H1 (cell line): ENCODE data around the gene SPEF1. TPM values are rescaled to one million over a fixed set of nuclear protein-coding genes. Genes with fewer than 3 reads are reported as not detected.

Experiments used
- CTCF ChIA-PET: fragments of 300-600 bp; sonication (Branson Sonifier 250); formaldehyde crosslinking; loops from one replicate; lab custom pipeline; 2021; ENCODE audit not compliant: partially characterized antibody; lab: Charles Lee
- POLR2A ChIA-PET: fragments of 300-600 bp; sonication (Branson Sonifier 250); formaldehyde crosslinking; loops from one replicate; lab custom pipeline; 2021; ENCODE audit warnings: inconsistent platforms; ENCODE audit not compliant: partially characterized antibody; lab: Charles Lee
- DNase-seq, 2 experiments: peaks; one replicate each; pipeline versions ENCODE4 v3.0.0 to v3.0.0-alpha.2; 2010 to 2022; ENCODE audit warnings: low spot score in 2 of 2, low read depth in 1 of 2, mixed read lengths in 1 of 2
- FAIRE-seq: peaks from 2 replicates; lab custom pipeline; 2011; peaks lifted over from hg19 to GRCh38; lab: Jason Lieb, UNC
- H2AFZ ChIP-seq: 2 replicates; pipeline ENCODE4 v1.8.1; 2012; ENCODE audit warnings: low read length, inconsistent platforms
- H2AK5ac ChIP-seq: 2 replicates; pipeline ENCODE4 v1.6.1; 2013; ENCODE audit warnings: low read depth, low read length
- H2BK120ac ChIP-seq: replicated peaks from 2 replicates; pipeline ENCODE3; 2013; ENCODE audit warnings: low read depth, low read length, inconsistent platforms
- H2BK12ac ChIP-seq: 2 replicates; pipeline ENCODE4 v1.6.1; 2013; ENCODE audit warnings: low read depth, low read length
- H2BK15ac ChIP-seq: 2 replicates; pipeline ENCODE4 v1.6.1; 2013; ENCODE audit warnings: low read length
- H2BK20ac ChIP-seq: 2 replicates; pipeline ENCODE4 v1.6.1; 2013; ENCODE audit warnings: low read length
- H2BK5ac ChIP-seq: 2 replicates; pipeline ENCODE4 v1.6.1; 2013; ENCODE audit warnings: low read depth, low read length
- H3K14ac ChIP-seq: 2 replicates; pipeline ENCODE4 v1.6.1; 2013; ENCODE audit warnings: inconsistent platforms; ENCODE audit not compliant: insufficient read length
- H3K18ac ChIP-seq: 2 replicates; pipeline ENCODE4 v1.6.1; 2013; ENCODE audit warnings: low read length; ENCODE audit errors: extremely low read depth
- H3K23ac ChIP-seq: 2 replicates; pipeline ENCODE4 v1.6.1; 2013; ENCODE audit warnings: inconsistent platforms; ENCODE audit not compliant: insufficient read length
- H3K23me2 ChIP-seq: 2 replicates; pipeline ENCODE4 v1.6.1; 2013; ENCODE audit warnings: low read depth, low read length
- H3K27ac ChIP-seq: 2 replicates; pipeline ENCODE4 v1.6.1; 2011; ENCODE audit warnings: low read depth, low read length, inconsistent platforms
- H3K27me3 ChIP-seq, 4 experiments: replicated peaks in 1 of 4; 1 replicate in 1 of 4; 2 replicates in 3 of 4; pipeline versions ENCODE4 v1.6.1 to v1.8.1; 2011 to 2013; ENCODE audit warnings: low read length in 3 of 4, mild to moderate bottlenecking in 3 of 4, inconsistent platforms in 2 of 4, mixed read lengths in 2 of 4, moderate library complexity in 1 of 4; ENCODE audit not compliant: control insufficient read depth in 3 of 4, insufficient read depth in 3 of 4; ENCODE audit errors: extremely low read depth in 1 of 4
- H3K36me3 ChIP-seq, 4 experiments: 2 replicates each; pipeline versions ENCODE4 v1.6.1 to v1.8.1; 2011 to 2013; ENCODE audit warnings: mild to moderate bottlenecking in 4 of 4, low read length in 3 of 4, moderate library complexity in 2 of 4, control low read depth in 1 of 4, inconsistent platforms in 1 of 4; ENCODE audit not compliant: insufficient read depth in 4 of 4, control insufficient read depth in 2 of 4
- H3K4ac ChIP-seq: replicated peaks from 2 replicates; pipeline ENCODE3; 2013; ENCODE audit warnings: low read length, low read depth, mixed read lengths, inconsistent platforms; ENCODE audit not compliant: insufficient read length
- H3K4me1 ChIP-seq, 4 experiments: replicated peaks in 1 of 4; 1 replicate in 1 of 4; 2 replicates in 3 of 4; pipeline versions ENCODE4 v1.6.1 to v1.8.1; 2011 to 2013; ENCODE audit warnings: low read length in 3 of 4, inconsistent platforms in 2 of 4, mixed read lengths in 1 of 4; ENCODE audit not compliant: insufficient read depth in 4 of 4, control insufficient read depth in 3 of 4
- H3K4me2 ChIP-seq, 2 experiments: 2 replicates each; pipeline versions ENCODE4 v1.6.1 to v1.8.1; 2011 to 2013; ENCODE audit warnings: low read depth in 2 of 2, low read length in 2 of 2, control low read depth in 1 of 2, inconsistent platforms in 1 of 2, mild to moderate bottlenecking in 1 of 2; ENCODE audit not compliant: insufficient read depth in 1 of 2
- H3K4me3 ChIP-seq, 4 experiments: fragments of 200-600, 300-600 bp in 1 of 4; sonication (generic), shearing (Covaris generic), sonication (Bioruptor Twin) in 1 of 4; 2 replicates each; pipeline versions ENCODE4 v1.5.1 to v1.8.1; 2011 to 2016; ENCODE audit warnings: low read length in 4 of 4, low read depth in 3 of 4, control low read depth in 2 of 4, inconsistent platforms in 2 of 4, mild to moderate bottlenecking in 2 of 4, mixed read lengths in 1 of 4, moderate library complexity in 1 of 4; ENCODE audit not compliant: insufficient read depth in 2 of 4; ENCODE audit errors: extremely low read depth in 1 of 4
- H3K56ac ChIP-seq: replicated peaks from 2 replicates; pipeline ENCODE3; 2013; ENCODE audit warnings: low read depth, mild to moderate bottlenecking, mixed read lengths, low read length, inconsistent platforms; ENCODE audit not compliant: insufficient read length
- H3K79me1 ChIP-seq: 2 replicates; pipeline ENCODE4 v1.6.1; 2013; ENCODE audit warnings: low read depth, low read length, control low read depth
- H3K79me2 ChIP-seq, 2 experiments: 2 replicates each; pipeline versions ENCODE4 v1.6.1 to v1.8.1; 2012 to 2013; ENCODE audit warnings: low read length in 2 of 2, mild to moderate bottlenecking in 2 of 2, inconsistent platforms in 1 of 2; ENCODE audit not compliant: insufficient read depth in 2 of 2, control insufficient read depth in 1 of 2
- H3K9ac ChIP-seq, 4 experiments: replicated peaks in 1 of 4; 1 replicate in 1 of 4; 2 replicates in 3 of 4; pipeline versions ENCODE4 v1.6.1 to v1.8.1; 2011 to 2013; ENCODE audit warnings: low read depth in 3 of 4, low read length in 3 of 4, control low read depth in 2 of 4, mild to moderate bottlenecking in 2 of 4, moderate library complexity in 2 of 4, inconsistent platforms in 1 of 4; ENCODE audit errors: extremely low read depth in 1 of 4
- H3K9me3 ChIP-seq, 2 experiments: 2 replicates each; pipeline versions ENCODE4 v1.6.1 to v1.8.1; 2012 to 2013; ENCODE audit warnings: mild to moderate bottlenecking in 2 of 2, moderate library complexity in 2 of 2, control low read depth in 1 of 2, inconsistent platforms in 1 of 2, low read depth in 1 of 2, low read length in 1 of 2, mixed read lengths in 1 of 2; ENCODE audit not compliant: insufficient read depth in 2 of 2
- H4K20me1 ChIP-seq, 2 experiments: replicated peaks in 1 of 2; 2 replicates each; pipeline versions ENCODE3 to v1.8.1; 2011 to 2013; ENCODE audit warnings: inconsistent platforms in 2 of 2, low read length in 2 of 2, mild to moderate bottlenecking in 1 of 2; ENCODE audit not compliant: insufficient read depth in 2 of 2, control insufficient read depth in 1 of 2
- H4K5ac ChIP-seq: 2 replicates; pipeline ENCODE4 v1.6.1; 2013; ENCODE audit warnings: low read length, low read depth, mixed read lengths, inconsistent platforms; ENCODE audit not compliant: insufficient read length
- H4K8ac ChIP-seq: 2 replicates; pipeline ENCODE4 v1.8.0; 2013; ENCODE audit warnings: mild to moderate bottlenecking, moderate library complexity, low read length, inconsistent platforms; ENCODE audit not compliant: insufficient read depth; ENCODE audit errors: extremely low read depth
- H4K91ac ChIP-seq: replicated peaks from 2 replicates; pipeline ENCODE3; 2013; ENCODE audit warnings: low read length, mixed read lengths, inconsistent platforms; ENCODE audit not compliant: insufficient read length
- CHD1 ChIP-seq: IDR thresholded peaks from 2 replicates; pipeline ENCODE4 v1.6.1; 2012; ENCODE audit warnings: low read depth, low read length, improper control_type of control experiment
- NANOG ChIP-seq: IDR thresholded peaks from 2 replicates; pipeline ENCODE4 v1.6.1; 2011; ENCODE audit warnings: low read length, low read depth, mild to moderate bottlenecking, inconsistent platforms; ENCODE audit not compliant: insufficient read depth, poor library complexity, severe bottlenecking
- NRF1 ChIP-seq: IDR thresholded peaks from 2 replicates; pipeline ENCODE4 v1.6.1; 2011; ENCODE audit warnings: mild to moderate bottlenecking, low read depth, low read length, improper control_type of control experiment
- POLR2A ChIP-seq, 2 experiments: IDR thresholded peaks; 1 replicate in 1 of 2; 2 replicates in 1 of 2; pipeline ENCODE4 v1.6.1; 2011; ENCODE audit warnings: low read depth in 2 of 2, low read length in 2 of 2, mild to moderate bottlenecking in 2 of 2; ENCODE audit errors: control extremely low read depth in 1 of 2
- RAD21 ChIP-seq, 2 experiments: IDR thresholded peaks in 1 of 2; conservative IDR thresholded peaks in 1 of 2; 2 replicates each; pipeline ENCODE4 v1.6.1; 2011; ENCODE audit warnings: low read depth in 2 of 2, low read length in 2 of 2, improper control_type of control experiment in 1 of 2, inconsistent platforms in 1 of 2, mild to moderate bottlenecking in 1 of 2, moderate library complexity in 1 of 2
- RNF2 ChIP-seq: fragments of 200-900, 300-1000 bp; sonication (generic); IDR thresholded peaks from 2 replicates; pipeline ENCODE4 v1.7.1; 2016; ENCODE audit warnings: borderline replicate concordance, low read depth, mild to moderate bottlenecking, antibody characterized with exemption, low read length; ENCODE audit not compliant: poor library complexity, severe bottlenecking; ENCODE audit errors: missing control alignments
- SP1 ChIP-seq: IDR thresholded peaks from 2 replicates; pipeline ENCODE4 v1.6.1; 2011; ENCODE audit warnings: low read depth, low read length
- SP4 ChIP-seq: IDR thresholded peaks from 2 replicates; pipeline ENCODE4 v1.6.1; 2012; ENCODE audit warnings: low read length, inconsistent platforms
- SRF ChIP-seq: IDR thresholded peaks from 2 replicates; pipeline ENCODE4 v1.6.1; 2011; ENCODE audit warnings: mild to moderate bottlenecking, low read depth, low read length, moderate library complexity
- SUZ12 ChIP-seq: fragments of 200-600 bp; sonication (generic); IDR thresholded peaks from 2 replicates; pipeline ENCODE4 v1.6.1; 2012; ENCODE audit warnings: mild to moderate bottlenecking, inconsistent platforms, low read length, moderate library complexity, mixed read lengths
- USF2 ChIP-seq: IDR thresholded peaks from 2 replicates; pipeline ENCODE4 v1.6.1; 2011; ENCODE audit warnings: low read length, improper control_type of control experiment
- WGBS, 2 experiments: shearing (Covaris generic) in 1 of 2; methylation state at CpG; one replicate each; pipeline versions ENCODE4 v1.1.6 to v1.1.7; 2013 to 2015; ENCODE audit warnings: low lambda C conversion rate in 2 of 2, mixed read lengths in 2 of 2, inconsistent platforms in 1 of 2, low coverage in 1 of 2, missing lambda C conversion rate in 1 of 2; ENCODE audit not compliant: insufficient replicate concordance in 2 of 2, insufficient coverage in 1 of 2, insufficient read length in 1 of 2; ENCODE audit errors: extremely low coverage in 1 of 2, missing lambda C conversion rate in 1 of 2; 5-methylcytosine and 5-hydroxymethylcytosine counted together
- polyA plus RNA-seq, 7 experiments: library from polyadenylated mRNA; depleted of rRNA in 3 of 7; stranded (reverse) in 5 of 7; unstranded in 2 of 7; fragments of >200 nt in 5 of 7; fragments of 200-250 nt in 2 of 7; gene quantifications; 1 replicate in 5 of 7; 2 replicates in 1 of 7; 4 replicates in 1 of 7; pipeline versions ENCODE4 v1.2.1 to v1.2.3, GENCODE V29; 2011 to 2013; ENCODE audit warnings: missing spikeins in 2 of 7, mixed read lengths in 2 of 7
- total RNA-seq: library from RNA; stranded (reverse); fragmentation: NEBNext Ultra II Directional; extraction: Animal tissue kit (Norgen Biotek cat#: 25700); gene quantifications from 2 replicates; pipeline ENCODE4 v1.2.1, GENCODE V29; 2021

SPEF1 gene
- total and polyA plus RNA-seq, 2 of the 8 experiments (the other 6 are each of a cell fraction or from before 2014, with no cell fraction given): 0.51 to 0.71 TPM

DNA sequence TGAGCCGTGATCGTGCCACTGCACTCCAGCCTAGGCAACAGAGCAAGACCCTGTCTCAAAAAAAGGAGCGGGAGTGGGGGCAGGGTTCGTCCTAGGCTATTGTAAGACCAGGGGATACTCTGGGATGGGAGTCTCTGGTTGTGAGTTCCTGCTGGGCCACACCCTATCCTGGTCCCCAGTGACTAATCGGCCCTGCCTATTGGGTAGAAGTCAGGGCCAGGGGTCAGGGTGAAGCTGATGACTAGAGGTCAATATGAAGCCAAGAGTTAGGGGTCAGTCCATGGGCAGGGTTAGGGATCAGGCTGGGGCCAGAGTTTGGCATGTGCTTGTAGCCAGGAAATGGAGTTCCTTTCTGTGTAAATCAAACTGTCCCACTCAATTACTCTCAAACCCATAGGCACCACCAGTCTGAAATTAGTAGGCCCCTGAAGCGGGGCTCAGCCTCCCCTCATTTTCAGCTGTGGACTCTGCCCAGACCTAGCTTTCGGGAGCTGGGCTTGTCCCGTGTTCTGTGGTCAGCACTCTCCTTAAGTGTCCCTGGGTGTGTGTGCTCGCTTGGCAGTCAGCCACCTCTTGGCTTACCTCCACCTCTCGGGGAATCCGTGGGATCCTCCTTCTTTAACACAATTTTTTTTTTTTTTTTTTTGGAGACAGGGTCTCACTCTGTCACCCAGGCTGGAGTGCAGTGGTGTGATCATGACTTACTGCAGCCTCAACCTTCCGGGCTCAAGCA is 47.0 kb downstream of the SPEF1 start:
- H3K23ac ChIP-seq: no peak overlapping the region
- no peak overlapping the region for H3K9ac ChIP-seq
- no peaks in the 10 kb centered on the region for H3K79me2 ChIP-seq
- peaks cover 1 to 24% (median 20%) of the 10 kb centered on the region in 4 experiments; a peak in 6 of 7 replicates for H3K27me3 ChIP-seq
- no peaks in the 10 kb centered on the region for H3K79me1 ChIP-seq
- H3K4ac ChIP-seq: no peak overlapping the region
- no peak overlapping the region for H2BK5ac ChIP-seq
- no peak overlapping the region for H3K4me2 ChIP-seq
- no peak overlapping the region for H4K91ac ChIP-seq
- H3K36me3 ChIP-seq: no peaks in the 10 kb centered on the region
- ChIA-PET POLR2A (interaction anchor here (0.6 to 1.1 kb wide), 2 partner anchors 14 to 23 kb away, joined by 3 read pairs; no protein-coding TSS in a partner anchor), CTCF (interaction anchor here (1.8 to 17.6 kb wide), 3 partner anchors 20 to 47 kb away, joined by 8 to 221 read pairs (median 18); partner anchors contain the start of gene SIGLEC1)
- no peak overlapping the region for H3K14ac ChIP-seq
- H4K5ac ChIP-seq: no peak overlapping the region
- H3K23me2 ChIP-seq: 0 out of 2 replicates have a peak, but pooled peaks cover 3% of the 10 kb centered on the region
- no peak overlapping the region for H3K27ac ChIP-seq
- no peak overlapping the region for H3K56ac ChIP-seq
- no peak overlapping the region for H2BK120ac ChIP-seq
- no peak for DNase-seq
- peaks cover 0 to 2% of the 10 kb centered on the region in 2 experiments for H4K20me1 ChIP-seq
- H3K4me1 ChIP-seq: peaks cover 0 to 23% (median 16%) of the 10 kb centered on the region in 4 experiments; a peak in 5 of 7 replicates
- H3K18ac ChIP-seq: no peak overlapping the region
- H2AK5ac ChIP-seq: no peak overlapping the region; the same call in 1 of the 2 replicates
- H2BK20ac ChIP-seq: no peak overlapping the region
- H2AFZ ChIP-seq: no peak overlapping the region
- H2BK12ac ChIP-seq: no peak overlapping the region
- H3K9me3 ChIP-seq: no peaks in the 10 kb centered on the region
- no peak overlapping the region for H3K4me3 ChIP-seq
- H2BK15ac ChIP-seq: no peak overlapping the region
- 85% methylated on average over 10 of the region's 12 CpGs; no CpG with 5 or more reads in 1 of the 2 experiments for WGBS, 2 experiments
- no peak for FAIRE-seq
- no peak overlapping the region for H4K8ac ChIP-seq
- TF ChIP-seq NANOG: no peak
- no peak for TF ChIP-seq USF2
- no peak for TF ChIP-seq RAD21 (IDR thresholded peaks at IDR 0.05 in 1 of 2, conservative IDR thresholded peaks at IDR 0.05 in 1 of 2; ENCODE audit: low read depth in 2 of 2, low read length in 2 of 2)
- no peak for TF ChIP-seq NRF1
- no peak for TF ChIP-seq CHD1
- TF ChIP-seq POLR2A (IDR thresholded peaks at IDR 0.05; ENCODE audit: control extremely low read depth in 1 of 2, low read depth in 2 of 2, low read length in 2 of 2): no peak
- no peak for TF ChIP-seq RNF2
- no peak for TF ChIP-seq SRF
- no peak for TF ChIP-seq SUZ12
- TF ChIP-seq SP1: no peak
- TF ChIP-seq SP4: no peak
